K562 (cell line): Measurements from ENCODE around the gene NFXL1. TPM values are rescaled to one million over a fixed set of nuclear protein-coding genes. Genes with fewer than 3 reads are reported as not detected.

Experiments
- ATAC-seq: fragments of 200-7000 bp; cut with Tn5 transposase; 3 replicates; pipeline ENCODE4 v1.9.1; 2020; ENCODE audit warnings: moderate library complexity
- BruUV-seq: library from RNA; stranded (reverse); fragments of 400-500 nt; replicated peaks from 2 replicates; lab custom pipeline; 2021; lab: Mats Ljungman, UMichigan
- CTCF ChIA-PET: fragments of 300-600 bp; formaldehyde crosslinking; extraction: SDS; loops from one replicate; lab custom pipeline; 2021; ENCODE audit warnings: low intra/inter-chr PET ratio; lab: Yijun Ruan, JAX
- POLR2A ChIA-PET: fragments of 300-600, 350-650 bp; sonication (Branson Sonifier 250); formaldehyde crosslinking; extraction: SDS; loops from one replicate; lab custom pipeline; 2021; ENCODE audit warnings: antibody characterized with exemption, inconsistent platforms; lab: Yijun Ruan, JAX
- DNase-seq, 4 experiments: peaks; one replicate each; pipeline versions ENCODE4 v3.0.0 to v3.0.0-alpha.2; 2011 to 2018; ENCODE audit warnings: low spot score in 3 of 4, mixed read lengths in 3 of 4; ENCODE audit errors: extremely low read depth in 1 of 4
- FAIRE-seq: peaks from 2 replicates; lab custom pipeline; 2011; peaks lifted over from hg19 to GRCh38; lab: Jason Lieb, UNC
- H2AFZ ChIP-seq: 2 replicates; pipeline ENCODE4 v1.6.0; 2011; ENCODE audit warnings: low read depth, low read length, control low read depth, inconsistent platforms
- H3K27ac ChIP-seq: fragments of 200-600 bp; 3 replicates; pipeline ENCODE4 v1.8.0; 2011; ENCODE audit warnings: low read depth, mild to moderate bottlenecking, control low read depth, inconsistent platforms, low read length, moderate library complexity, mixed read lengths; ENCODE audit errors: extremely low read depth
- H3K27me3 ChIP-seq, 2 experiments: fragments of 300-600 bp in 1 of 2; 2 replicates in 1 of 2; 3 replicates in 1 of 2; pipeline versions ENCODE4 v1.6.0 to v1.8.0; 2011; ENCODE audit warnings: inconsistent platforms in 2 of 2, low read length in 2 of 2, mild to moderate bottlenecking in 1 of 2, mixed read lengths in 1 of 2, moderate library complexity in 1 of 2; ENCODE audit not compliant: control insufficient read depth in 2 of 2, insufficient read depth in 2 of 2
- H3K36me3 ChIP-seq: fragments of 300-600 bp; 3 replicates; pipeline ENCODE4 v1.8.0; 2011; ENCODE audit warnings: mild to moderate bottlenecking, low read length, inconsistent platforms; ENCODE audit not compliant: control insufficient read depth, insufficient read depth
- H3K4me1 ChIP-seq, 2 experiments: fragments of 200-600 bp in 1 of 2; replicated peaks in 1 of 2; 2 replicates in 1 of 2; 3 replicates in 1 of 2; pipeline versions ENCODE4 v1.5.1 to v1.8.0; 2011; ENCODE audit warnings: inconsistent platforms in 2 of 2, low read length in 2 of 2, mild to moderate bottlenecking in 1 of 2, mixed read lengths in 1 of 2, moderate library complexity in 1 of 2; ENCODE audit not compliant: control insufficient read depth in 2 of 2, insufficient read depth in 2 of 2
- H3K4me2 ChIP-seq: 2 replicates; pipeline ENCODE4 v1.6.1; 2011; ENCODE audit warnings: low read length, control low read depth, inconsistent platforms, mixed read lengths; ENCODE audit not compliant: insufficient read depth
- H3K4me3 ChIP-seq: fragments of 200-600 bp; sonication (generic), shearing (Covaris generic); 2 replicates; pipeline ENCODE4 v1.5.1; 2016; ENCODE audit warnings: control low read depth, inconsistent platforms
- H3K79me2 ChIP-seq: fragments of 200-600 bp; 3 replicates; pipeline ENCODE4 v1.8.0; 2011; ENCODE audit warnings: low read length, inconsistent platforms; ENCODE audit not compliant: control insufficient read depth, insufficient read depth
- H3K9ac ChIP-seq, 2 experiments: 2 replicates each; pipeline versions ENCODE4 v1.6.0 to v1.6.1; 2011; ENCODE audit warnings: low read depth in 2 of 2, low read length in 2 of 2, control low read depth in 1 of 2, inconsistent platforms in 1 of 2, mild to moderate bottlenecking in 1 of 2, mixed read lengths in 1 of 2; ENCODE audit not compliant: insufficient read depth in 1 of 2
- H3K9me1 ChIP-seq: one replicate; pipeline ENCODE4 v1.6.0; 2011; ENCODE audit warnings: inconsistent platforms, mild to moderate bottlenecking, low read length, moderate library complexity; ENCODE audit not compliant: control insufficient read depth, insufficient read depth
- H3K9me3 ChIP-seq: replicated peaks from 2 replicates; pipeline ENCODE4 v1.5.1; 2011; ENCODE audit warnings: low read depth, low read length, inconsistent platforms; ENCODE audit not compliant: control insufficient read depth, insufficient read depth
- H4K20me1 ChIP-seq: replicated peaks from 2 replicates; pipeline ENCODE4 v1.6.1; 2011; ENCODE audit warnings: low read length, inconsistent platforms, mixed read lengths; ENCODE audit not compliant: control insufficient read depth, insufficient read depth
- C11orf30 ChIP-seq: fragments of 450-650 bp; IDR thresholded peaks from 2 replicates; pipeline ENCODE4 v1.6.1; 2016; ENCODE audit warnings: low read depth, mild to moderate bottlenecking
- CREB1 ChIP-seq, 2 experiments: sonication (generic) in 1 of 2; formaldehyde crosslinking in 1 of 2; IDR thresholded peaks; 2 replicates each; pipeline versions ENCODE4 v1.6.1 to v1.8.0; 2012 to 2022; ENCODE audit warnings: inconsistent platforms in 1 of 2, mild to moderate bottlenecking in 1 of 2, missing genetic modification reagents in 1 of 2, moderate library complexity in 1 of 2
- CREM ChIP-seq: IDR thresholded peaks from 2 replicates; pipeline ENCODE4 v1.6.1; 2014; ENCODE audit warnings: antibody characterized with exemption, low read depth
- NFXL1 ChIP-seq: fragments of 450-650 bp; formaldehyde crosslinking; IDR thresholded peaks from 2 replicates; pipeline ENCODE4 v1.4.0; 2021; ENCODE audit warnings: mild to moderate bottlenecking
- SREBF2 ChIP-seq: sonication (generic); formaldehyde crosslinking; IDR thresholded peaks from 2 replicates; pipeline ENCODE4 v1.4.0; 2020; ENCODE audit warnings: mild to moderate bottlenecking, missing genetic modification reagents
- XRCC4 ChIP-seq: IDR thresholded peaks from one replicate; pipeline ENCODE4 v1.6.1; 2011; ENCODE audit not compliant: insufficient read depth, insufficient read length; ENCODE audit errors: extremely low read depth
- ZNF696 ChIP-seq: fragments of 250-450 bp; sonication (Bioruptor Pico); conservative IDR thresholded peaks from 2 replicates; pipeline ENCODE4 v1.4.0; 2020; ENCODE audit warnings: mild to moderate bottlenecking, moderate library complexity
- ZSCAN29 ChIP-seq: fragments of 450-650 bp; IDR thresholded peaks from 2 replicates; pipeline ENCODE4 v1.6.1; 2017
- in situ Hi-C: fragments of 300-500 bp; cut with MboI; formaldehyde crosslinking; loops from 4 replicates; pipeline ENCODE4 v1.15.0; 2018; ENCODE audit warnings: inconsistent platforms, mixed read lengths
- intact Hi-C: fragments of 100-400 bp; cut with micrococcal nuclease; formaldehyde crosslinking; loops from 2 replicates; pipeline ENCODE4 v1.14.2; 2022
- polyA plus RNA-seq, 8 experiments: library from polyadenylated mRNA; depleted of rRNA in 4 of 8; stranded (reverse) in 5 of 8; unstranded in 3 of 8; fragments of >200 nt; fragmentation: Nextera tagmentation in 2 of 8; fragmentation: Illumina TruSeq in 1 of 8; extraction: Ambion mirVana in 2 of 8; extraction: Trizol in 1 of 8; gene quantifications; 2 replicates each; pipeline versions ENCODE4 v1.2.1 to v1.2.3, GENCODE V29; 2011 to 2014; ENCODE audit warnings: inconsistent platforms in 1 of 8, missing spikeins in 1 of 8
- total RNA-seq, 7 experiments: library from RNA; depleted of rRNA in 6 of 7; stranded (reverse); fragments of >200 nt in 6 of 7; fragmentation: Illumina TruSeq in 2 of 7; extraction: Trizol in 2 of 7; gene quantifications; 2 replicates each; pipeline versions ENCODE4 v1.2.1 to v1.2.3, GENCODE V29; 2011 to 2021; ENCODE audit warnings: low replicate concordance in 1 of 7
- TF ChIP-seq, protein P1 (sequence below): fragments of 450-650 bp; IDR thresholded peaks from one replicate; pipeline ENCODE4 v1.6.1; 2018; ENCODE audit warnings: mild to moderate bottlenecking, moderate library complexity; ENCODE audit not compliant: partially characterized antibody
- TF ChIP-seq, protein P2 (sequence below), 2 experiments: fragments of 450-650 bp in 1 of 2; sonication (generic) in 1 of 2; formaldehyde crosslinking; conservative IDR thresholded peaks; 2 replicates each; pipeline versions ENCODE4 v1.4.0 to v1.8.1; 2020 to 2022; ENCODE audit warnings: mild to moderate bottlenecking in 1 of 2, missing genetic modification reagents in 1 of 2
- TF ChIP-seq, protein P3 (sequence below): fragments of 250-450 bp; sonication (Bioruptor Pico); IDR thresholded peaks from 2 replicates; pipeline ENCODE4 v1.8.0; 2021; ENCODE audit warnings: borderline replicate concordance, mild to moderate bottlenecking, moderate library complexity; ENCODE audit not compliant: poor library complexity, severe bottlenecking

NFXL1 gene
- total and polyA plus RNA-seq, 9 of the 15 experiments (the other 6 are each of a cell fraction or from before 2014, with no cell fraction given) = 7.5 to 27.0 (median 10.6) TPM

DNA sequence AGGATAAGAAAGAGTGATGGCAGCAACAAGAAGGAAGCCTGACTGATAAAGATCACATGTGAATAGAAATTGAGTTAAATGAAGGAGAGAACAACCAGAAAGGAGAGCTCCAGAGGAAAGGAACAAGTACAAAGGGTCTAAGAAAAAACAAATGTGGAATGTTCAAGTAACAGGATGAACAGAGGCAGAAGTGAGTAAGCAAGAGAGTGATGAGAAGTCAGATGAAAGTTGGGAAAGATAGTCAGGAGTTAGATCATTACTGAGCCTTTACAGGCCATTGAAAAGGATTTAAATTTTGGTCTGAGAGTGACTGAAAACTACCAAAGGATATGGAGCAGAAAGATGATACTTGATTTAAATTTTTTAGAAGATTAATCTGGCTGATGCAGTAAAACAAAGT is 38.1 kb downstream of the NFXL1 start:
- DNase-seq = no peak
- Histone ChIP-seq H3K27me3 (no peaks in the 10 kb centered on the region), H2AFZ (no peak overlapping the region), H3K27ac (no peak overlapping the region), H3K4me3 (no peak overlapping the region), H3K79me2 (no peaks in the 10 kb centered on the region), H3K9me1 (no peaks in the 10 kb centered on the region), H3K9me3 (0 out of 2 replicates have a peak, but pooled peaks cover 2% of the 10 kb centered on the region), H3K4me1 (no peaks in the 10 kb centered on the region), H3K4me2 (no peak overlapping the region), H3K9ac (no peak overlapping the region), H3K36me3 (peaks cover 75% of the 10 kb centered on the region), H4K20me1 (no peaks in the 10 kb centered on the region)
- TF ChIP-seq SREBF2 (CRISPR knock-in tag) (no peak), NFXL1 (CRISPR knock-in tag) (no peak), ZNF696 (CRISPR knock-in tag) (no peak), ZSCAN29 (no peak), CREM (no peak), C11orf30 (no peak), XRCC4 (no peak), CREB1 (IDR thresholded peaks at IDR 0.05) (no peak), CREB1 (CRISPR knock-in tag; IDR thresholded peaks at IDR 0.05) (no peak)
- TF ChIP-seq, protein P1, sequence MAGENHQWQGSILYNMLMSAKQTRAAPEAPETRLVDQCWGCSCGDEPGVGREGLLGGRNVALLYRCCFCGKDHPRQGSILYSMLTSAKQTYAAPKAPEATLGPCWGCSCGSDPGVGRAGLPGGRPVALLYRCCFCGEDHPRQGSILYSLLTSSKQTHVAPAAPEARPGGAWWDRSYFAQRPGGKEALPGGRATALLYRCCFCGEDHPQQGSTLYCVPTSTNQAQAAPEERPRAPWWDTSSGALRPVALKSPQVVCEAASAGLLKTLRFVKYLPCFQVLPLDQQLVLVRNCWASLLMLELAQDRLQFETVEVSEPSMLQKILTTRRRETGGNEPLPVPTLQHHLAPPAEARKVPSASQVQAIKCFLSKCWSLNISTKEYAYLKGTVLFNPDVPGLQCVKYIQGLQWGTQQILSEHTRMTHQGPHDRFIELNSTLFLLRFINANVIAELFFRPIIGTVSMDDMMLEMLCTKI = no peak
- TF ChIP-seq, protein P2, sequence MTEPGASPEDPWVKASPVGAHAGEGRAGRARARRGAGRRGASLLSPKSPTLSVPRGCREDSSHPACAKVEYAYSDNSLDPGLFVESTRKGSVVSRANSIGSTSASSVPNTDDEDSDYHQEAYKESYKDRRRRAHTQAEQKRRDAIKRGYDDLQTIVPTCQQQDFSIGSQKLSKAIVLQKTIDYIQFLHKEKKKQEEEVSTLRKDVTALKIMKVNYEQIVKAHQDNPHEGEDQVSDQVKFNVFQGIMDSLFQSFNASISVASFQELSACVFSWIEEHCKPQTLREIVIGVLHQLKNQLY (CRISPR knock-in tag; conservative IDR thresholded peaks at IDR 0.05) = no peak
- TF ChIP-seq, protein P3, sequence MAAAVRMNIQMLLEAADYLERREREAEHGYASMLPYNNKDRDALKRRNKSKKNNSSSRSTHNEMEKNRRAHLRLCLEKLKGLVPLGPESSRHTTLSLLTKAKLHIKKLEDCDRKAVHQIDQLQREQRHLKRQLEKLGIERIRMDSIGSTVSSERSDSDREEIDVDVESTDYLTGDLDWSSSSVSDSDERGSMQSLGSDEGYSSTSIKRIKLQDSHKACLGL (CRISPR knock-in tag) = no peak
- FAIRE-seq = no peak
- CTCF ChIA-PET = no interaction called here
- POLR2A ChIA-PET = no interaction called here
- intact Hi-C loops = no loop called here
- in situ Hi-C loops = no loop called here
- no TSS peak for BruUV-seq
- ATAC-seq = no peak
